Measurements from ENCODE around the gene GOLPH3L.

DNA sequence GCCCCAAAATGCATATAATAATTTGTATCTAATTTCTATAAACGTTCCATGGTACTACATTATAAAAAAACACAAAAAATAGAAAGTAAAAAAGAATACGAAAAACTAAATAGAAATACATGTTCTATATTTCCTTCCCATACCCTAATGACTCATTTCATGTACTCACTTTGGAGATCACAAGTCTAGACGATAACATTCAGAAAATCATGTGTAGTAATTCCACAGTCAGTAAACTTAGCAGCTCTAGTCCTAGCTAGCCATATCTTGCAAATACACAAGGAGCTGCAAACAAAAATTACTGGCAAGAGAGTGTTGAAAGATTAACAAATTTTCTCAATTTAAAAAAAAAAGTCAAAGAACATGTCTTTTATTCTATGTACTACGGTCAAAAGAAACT, 1.4 kb downstream of the GOLPH3L start:
- TF ChIP-seq, protein P1, sequence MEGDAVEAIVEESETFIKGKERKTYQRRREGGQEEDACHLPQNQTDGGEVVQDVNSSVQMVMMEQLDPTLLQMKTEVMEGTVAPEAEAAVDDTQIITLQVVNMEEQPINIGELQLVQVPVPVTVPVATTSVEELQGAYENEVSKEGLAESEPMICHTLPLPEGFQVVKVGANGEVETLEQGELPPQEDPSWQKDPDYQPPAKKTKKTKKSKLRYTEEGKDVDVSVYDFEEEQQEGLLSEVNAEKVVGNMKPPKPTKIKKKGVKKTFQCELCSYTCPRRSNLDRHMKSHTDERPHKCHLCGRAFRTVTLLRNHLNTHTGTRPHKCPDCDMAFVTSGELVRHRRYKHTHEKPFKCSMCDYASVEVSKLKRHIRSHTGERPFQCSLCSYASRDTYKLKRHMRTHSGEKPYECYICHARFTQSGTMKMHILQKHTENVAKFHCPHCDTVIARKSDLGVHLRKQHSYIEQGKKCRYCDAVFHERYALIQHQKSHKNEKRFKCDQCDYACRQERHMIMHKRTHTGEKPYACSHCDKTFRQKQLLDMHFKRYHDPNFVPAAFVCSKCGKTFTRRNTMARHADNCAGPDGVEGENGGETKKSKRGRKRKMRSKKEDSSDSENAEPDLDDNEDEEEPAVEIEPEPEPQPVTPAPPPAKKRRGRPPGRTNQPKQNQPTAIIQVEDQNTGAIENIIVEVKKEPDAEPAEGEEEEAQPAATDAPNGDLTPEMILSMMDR (IDR thresholded peaks at IDR 0.05 in 4 of 5, conservative IDR thresholded peaks at IDR 0.05 in 1 of 5): no peak
- no peak for TF ChIP-seq POLR2A (IDR thresholded peaks at IDR 0.05)
